GM21390 (cell line): ENCODE data around the gene BMPER.

Experiments used
- ATAC-seq: cut with Tn5 transposase; IDR thresholded peaks from one replicate; pipeline ENCODE4 v1.9.1; 2021; ENCODE audit not compliant: unreplicated experiment

Gene BMPER

GRCh38 chr7:33887266-33887975, 17.9 kb upstream of the BMPER start:
- ATAC-seq: no peak

- ATAC-seq: no peak
These were observed 17.2 kb upstream of the BMPER start for GRCh38 chr7:33888166-33888565.

- no peak for ATAC-seq
These were observed 12.4 kb upstream of the BMPER start for GRCh38 chr7:33892945-33893344.

DNA sequence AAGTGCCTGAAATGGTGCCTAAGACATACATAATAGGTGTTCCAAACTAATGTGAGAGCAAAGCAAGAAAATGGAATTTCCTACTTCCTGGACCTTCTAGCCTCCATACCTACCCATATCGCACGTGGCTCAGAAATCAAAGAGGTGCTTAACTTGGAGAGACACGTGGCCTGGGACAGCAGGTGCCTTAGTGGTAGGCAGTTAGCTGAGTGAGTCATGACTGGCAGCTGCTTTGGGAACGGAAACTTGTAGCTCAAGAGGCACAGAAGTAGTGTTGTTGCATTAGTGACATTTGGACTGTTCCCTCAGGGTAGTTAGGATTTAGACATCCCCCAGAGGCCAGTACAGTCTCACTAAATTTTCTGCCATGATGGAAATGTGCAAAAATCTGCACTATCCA, 12.0 kb upstream of the BMPER start:
- ATAC-seq: no peak

DNA sequence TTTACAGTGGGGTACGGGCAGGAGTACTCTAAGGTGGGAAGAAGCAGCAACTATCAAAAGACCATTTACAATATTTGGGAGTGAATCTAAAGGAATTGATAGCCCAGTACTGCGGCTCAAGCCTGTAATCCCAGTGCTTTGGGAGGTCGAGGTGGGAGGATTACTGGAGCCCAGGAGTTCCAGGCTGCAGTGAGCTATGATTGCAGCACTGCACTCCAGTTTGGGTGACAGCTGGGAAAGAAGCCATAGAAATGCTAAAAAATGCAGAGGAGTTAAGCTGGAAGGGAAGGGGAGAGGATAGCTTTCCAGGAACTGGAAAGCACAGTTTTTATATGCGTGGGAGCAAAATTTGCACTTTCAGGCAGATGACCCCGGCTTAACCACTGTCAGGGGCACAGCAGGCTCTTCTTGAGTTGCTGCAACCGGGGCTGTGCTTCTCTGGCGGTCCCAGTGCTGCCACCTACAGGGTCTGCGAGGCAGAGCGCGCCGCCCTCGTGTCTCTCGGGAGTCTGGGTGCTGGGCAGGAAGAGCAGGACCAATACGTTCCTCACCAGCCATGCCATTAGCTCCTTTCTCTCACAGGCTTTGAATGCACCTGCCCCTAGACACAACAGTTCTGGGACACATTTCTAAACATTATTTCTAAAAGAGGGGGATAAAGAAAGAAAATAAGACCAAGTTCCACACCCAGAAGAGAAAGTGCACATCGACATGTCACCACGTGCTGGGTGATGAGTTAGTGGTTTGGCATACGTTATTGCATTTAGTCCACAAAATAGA, 10.1 kb upstream of the BMPER start:
- peak; percentile 99 for ATAC-seq

DNA sequence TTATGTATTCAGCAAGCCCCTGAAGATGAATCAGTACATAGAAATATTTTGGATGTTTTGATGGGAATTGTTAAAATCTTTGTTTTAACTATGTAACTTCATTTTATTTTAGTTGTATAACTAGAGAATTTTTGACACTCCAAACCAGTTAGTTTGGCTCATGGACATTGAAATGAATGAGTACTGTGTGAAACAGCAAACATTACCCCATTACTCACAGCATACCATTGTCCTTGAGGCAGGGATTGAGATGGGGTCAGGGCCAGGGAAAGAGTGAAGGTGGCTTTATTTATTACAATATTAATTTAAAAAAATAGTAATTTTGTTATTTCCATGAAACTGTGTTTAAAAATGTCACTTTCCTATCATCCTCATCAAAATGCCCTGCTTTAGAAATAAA, 4.8 kb upstream of the BMPER start:
- ATAC-seq: no peak

- ATAC-seq: no peak
These were observed 4.1 kb upstream of the BMPER start for GRCh38 chr7:33901199-33901598.

DNA sequence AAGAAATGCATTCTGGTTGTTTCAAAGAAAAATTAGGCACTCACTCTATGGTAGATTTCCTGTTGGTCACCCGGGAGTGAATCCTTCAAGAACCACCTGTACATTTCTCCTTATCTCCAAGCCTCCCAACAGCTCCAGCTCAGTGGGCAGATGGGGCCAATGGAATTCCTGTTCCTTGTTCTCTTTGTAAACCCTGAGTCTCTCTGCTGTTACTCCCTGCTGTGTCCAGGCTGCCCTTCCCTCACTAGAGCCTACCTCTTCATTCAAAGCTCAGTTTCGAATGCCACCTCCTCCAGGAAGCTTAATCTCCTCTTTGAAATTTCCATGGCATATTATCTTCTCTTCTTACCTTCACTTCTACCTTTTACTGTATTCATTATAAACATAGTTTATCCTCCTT, 3.5 kb upstream of the BMPER start:
- ATAC-seq: no peak

- no peak for ATAC-seq
These were observed 2.6 kb upstream of the BMPER start for GRCh38 chr7:33902746-33903145.

- no peak for ATAC-seq
These were observed 1.3 kb upstream of the BMPER start for GRCh38 chr7:33903791-33904680.

DNA sequence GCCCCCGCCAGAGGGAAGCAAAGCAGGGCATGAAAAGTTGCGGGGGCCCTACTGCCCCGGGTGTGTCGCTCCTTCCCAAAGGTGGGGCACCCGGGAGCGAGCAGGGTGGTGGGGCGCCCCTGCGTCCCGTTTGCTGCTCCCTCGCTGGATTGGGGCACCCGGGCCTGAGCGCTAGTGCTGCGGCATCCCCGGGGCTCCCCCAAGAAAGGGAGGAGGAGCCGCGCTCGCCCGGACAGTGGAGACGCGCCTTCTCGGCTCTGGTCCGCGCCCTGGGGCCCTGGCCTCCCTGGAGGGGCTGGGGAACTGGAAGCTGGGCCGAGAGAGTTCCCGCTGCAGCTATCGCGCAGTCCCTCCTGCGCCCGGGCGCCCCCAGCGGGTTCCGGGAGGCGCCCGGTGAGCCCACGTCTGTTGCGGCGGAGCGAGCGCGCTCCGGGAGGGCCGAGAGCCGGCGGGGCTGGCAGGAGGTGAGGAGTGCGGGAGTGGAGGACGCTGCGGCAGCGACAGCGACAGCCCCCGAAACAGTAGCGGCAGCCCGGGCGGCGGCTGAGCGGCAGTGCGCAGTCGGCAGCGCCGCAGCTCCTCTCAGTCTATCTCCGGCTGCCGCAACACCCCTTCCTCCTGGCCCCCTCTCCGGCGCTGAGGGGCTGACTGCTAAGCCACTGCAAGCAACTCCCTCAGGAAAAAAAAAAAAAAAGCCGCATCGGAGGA, 504 bp upstream of the BMPER start:
- ATAC-seq: no peak

DNA sequence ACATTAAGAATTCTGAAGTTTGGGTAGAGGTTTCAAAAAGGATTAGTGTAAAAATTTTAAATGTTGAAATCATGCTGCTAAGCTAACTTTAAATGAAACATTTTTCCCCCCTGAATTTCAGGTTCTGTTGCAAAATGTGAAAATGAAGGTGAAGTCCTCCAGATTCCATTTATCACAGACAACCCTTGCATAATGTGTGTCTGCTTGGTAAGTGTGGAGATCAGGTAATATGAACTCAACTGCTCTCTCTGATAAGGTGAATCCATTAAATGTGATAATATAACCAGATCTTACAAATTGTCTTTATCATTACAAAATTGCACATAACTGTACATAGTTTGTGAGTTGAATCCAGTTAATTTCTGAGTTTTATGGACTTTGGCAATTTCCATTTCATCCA, 1.4 kb downstream of the BMPER start:
- ATAC-seq: no peak

- no peak for ATAC-seq
These were observed 2.3 kb downstream of the BMPER start for GRCh38 chr7:33907625-33908024.

DNA sequence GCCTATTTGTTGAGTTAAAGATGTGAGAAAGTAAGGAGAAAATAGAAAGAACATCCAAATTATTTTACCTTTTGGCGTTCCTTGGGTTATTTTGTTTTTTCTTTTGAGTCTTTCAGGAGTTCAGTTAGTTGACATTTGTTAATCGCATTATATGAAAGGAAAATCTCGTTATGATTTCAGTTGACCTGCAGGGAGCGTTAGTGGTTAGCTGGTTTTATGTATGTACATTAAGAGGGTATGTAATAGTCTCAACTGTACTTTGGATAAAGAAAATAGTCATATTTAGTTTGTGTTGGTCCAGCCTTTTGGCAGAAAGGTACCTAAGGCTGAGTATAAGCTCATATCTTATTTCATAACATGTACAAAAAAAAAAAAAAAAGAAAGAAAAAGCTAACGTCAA, 4.0 kb downstream of the BMPER start:
- no peak for ATAC-seq

DNA sequence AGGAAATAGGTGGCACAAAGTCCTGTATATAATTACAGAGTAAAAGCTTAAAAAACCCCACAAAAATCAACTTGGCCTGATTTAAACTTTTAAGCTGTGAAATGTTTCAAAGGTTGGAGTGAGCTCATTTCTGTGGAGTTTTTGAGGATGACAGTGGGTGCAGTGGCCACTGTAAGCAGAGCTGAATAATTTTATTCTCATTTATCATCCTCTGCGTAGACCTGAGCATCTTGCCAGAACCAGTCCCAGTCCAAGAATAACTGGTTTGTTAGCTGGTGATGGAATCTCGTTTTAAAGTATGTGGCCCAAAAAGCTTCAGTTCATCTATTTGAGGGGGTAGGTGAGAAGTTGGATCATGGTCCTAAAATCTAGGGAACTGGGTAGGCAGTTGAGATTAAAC, 4.4 kb downstream of the BMPER start:
- no peak for ATAC-seq

DNA sequence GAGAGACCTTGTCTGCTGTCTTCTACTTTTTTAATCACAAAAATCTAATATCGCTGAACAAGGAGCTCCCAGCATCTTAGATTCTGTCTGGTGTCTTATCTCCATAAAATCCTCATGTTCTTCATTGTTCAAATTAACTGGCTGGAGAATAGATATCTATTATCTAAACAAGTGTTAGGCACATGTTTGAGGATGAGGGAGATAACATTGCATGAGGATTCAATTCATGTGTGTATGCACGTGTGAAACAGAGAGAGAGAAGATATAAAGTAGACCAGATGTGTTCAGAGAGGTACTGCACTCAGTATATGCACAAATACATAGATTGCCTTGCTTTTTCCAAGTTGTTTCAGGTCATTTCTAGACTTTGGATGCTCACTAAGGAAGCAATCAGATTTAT, 5.4 kb downstream of the BMPER start:
- no peak for ATAC-seq

DNA sequence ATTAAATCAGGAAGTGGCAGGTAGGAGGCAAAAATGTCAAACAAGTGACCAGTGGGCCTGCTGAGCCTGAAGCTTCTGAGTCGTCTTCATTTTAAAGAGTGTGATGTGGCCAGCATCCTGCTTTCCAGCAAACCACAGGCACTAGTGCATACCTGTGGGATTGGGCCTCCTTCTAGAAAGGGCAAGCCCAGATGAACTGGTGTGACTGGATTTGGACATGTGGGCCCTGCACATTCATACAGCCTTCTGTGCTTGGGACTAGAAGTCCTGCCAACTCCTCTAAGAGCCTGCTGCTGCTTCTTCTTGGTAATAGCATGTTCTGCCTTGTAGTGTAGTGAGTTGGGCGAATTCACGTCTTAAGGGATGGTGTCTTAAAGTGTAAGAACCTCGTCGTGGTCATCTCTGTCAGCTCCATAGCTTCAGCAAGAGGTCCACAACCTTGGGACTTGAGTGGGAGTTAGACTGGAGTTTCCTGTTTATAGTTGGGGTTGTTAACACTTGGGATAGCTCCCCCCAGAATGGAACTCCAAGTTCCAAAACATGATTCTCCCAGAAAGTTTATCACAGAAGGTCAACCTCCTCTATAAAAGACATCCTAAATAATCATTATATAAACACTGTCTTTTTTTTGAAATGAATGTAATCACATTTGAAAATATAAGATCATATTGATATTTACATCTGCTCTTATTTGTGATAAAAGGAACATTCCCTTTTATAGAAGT, 11.2 kb downstream of the BMPER start:
- no peak for ATAC-seq

DNA sequence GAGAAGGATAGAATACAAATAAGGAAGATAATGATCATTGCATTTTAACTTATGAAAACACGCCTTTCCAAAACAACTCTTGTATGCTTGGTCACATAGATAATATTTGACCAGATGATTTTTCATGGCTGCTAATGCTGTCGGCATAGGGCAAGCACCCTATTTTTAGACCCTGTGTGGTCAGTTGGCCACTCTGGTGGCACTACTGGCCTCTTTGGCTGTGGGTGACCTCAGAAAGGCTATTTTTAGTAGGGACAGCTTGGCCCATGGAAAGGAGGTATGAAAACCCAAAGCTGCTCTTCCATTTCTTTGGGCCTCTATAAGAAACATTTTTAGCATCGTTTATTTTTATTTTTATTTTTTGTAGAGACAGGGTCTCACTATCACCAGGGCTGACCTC, 12.3 kb downstream of the BMPER start:
- no peak for ATAC-seq

DNA sequence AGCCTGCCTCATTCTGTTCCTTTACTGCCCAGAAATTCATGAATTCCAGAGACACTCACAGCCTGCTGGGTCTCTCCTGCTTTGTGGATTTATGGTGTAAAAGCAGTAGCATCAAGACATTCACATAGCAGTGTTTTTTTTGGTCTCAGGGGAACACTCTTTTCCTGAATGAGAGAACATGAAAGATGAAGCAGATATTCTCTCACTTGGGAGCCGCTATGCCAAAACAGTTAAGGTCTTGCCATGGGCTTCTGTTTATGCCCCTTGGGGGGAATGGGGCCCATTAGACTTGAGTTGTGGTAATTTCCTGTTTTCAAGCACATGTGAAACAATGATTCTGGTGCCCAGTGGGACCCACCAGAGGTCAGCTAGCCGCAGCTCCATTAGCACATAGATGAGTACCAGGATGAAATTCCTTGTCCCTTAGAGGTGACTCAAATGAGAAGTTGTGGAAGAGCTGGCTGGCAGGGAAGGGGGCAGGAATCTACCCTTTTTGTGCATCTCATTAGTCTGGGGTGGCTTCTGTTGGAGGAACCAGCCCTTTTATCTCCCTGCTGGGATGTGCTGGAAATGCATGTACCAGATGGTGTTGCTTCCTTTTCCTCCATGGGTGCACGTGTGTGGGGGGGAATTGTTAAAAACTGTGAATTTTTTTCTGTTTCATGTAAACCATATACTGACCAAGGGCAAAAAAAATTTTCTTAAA, 13.3 kb downstream of the BMPER start:
- ATAC-seq: no peak

GRCh38 chr7:33919449-33919848, 14.1 kb downstream of the BMPER start:
- no peak for ATAC-seq
